Right hindlimb (tissue), 1 donor: Measurements from ENCODE around the gene COL11A2.

Experiments
- DNase-seq: peaks from one replicate; pipeline ENCODE4 v3.0.0-alpha.2; 2018

Gene COL11A2

DNA sequence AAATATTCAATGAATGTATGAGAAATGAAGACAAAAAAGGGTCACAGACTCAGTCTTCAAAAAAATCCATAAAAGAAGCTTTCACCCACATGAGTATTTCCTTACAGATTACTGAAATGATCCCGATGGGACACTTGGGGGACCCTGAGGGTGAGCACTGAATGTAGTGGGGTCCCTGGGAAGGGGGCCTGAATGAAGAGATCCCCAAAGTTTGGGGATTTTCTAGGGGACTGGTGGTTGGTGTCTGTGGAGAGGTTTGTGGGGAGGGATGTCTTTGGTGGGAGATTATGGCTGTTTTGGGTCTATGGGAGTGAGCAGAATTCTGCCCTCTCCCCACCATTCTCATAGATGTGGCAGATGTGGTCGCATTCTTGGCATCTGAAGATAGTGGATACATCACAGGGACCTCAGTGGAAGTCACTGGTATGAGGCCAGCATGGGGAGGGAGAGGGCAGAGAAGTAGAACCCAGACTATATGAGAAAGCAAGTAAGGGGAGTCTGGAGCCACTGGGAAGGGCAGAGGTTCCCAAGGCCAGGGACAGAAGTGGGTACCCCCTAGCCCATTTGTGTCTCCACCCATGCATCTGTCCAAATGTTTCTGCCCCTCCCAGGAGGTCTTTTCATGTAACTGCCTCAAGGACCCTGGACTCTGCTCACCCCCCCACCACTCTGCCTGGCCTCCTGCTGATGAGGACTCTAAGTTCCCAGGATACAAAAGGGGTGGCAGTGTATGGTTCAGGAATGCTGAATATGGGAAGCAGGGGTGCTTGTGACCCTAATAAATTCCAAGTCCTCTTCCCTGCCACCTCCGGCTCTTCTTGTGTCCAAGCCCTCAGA is 14.0 kb upstream of the COL11A2 start:
- no peak for DNase-seq

DNA sequence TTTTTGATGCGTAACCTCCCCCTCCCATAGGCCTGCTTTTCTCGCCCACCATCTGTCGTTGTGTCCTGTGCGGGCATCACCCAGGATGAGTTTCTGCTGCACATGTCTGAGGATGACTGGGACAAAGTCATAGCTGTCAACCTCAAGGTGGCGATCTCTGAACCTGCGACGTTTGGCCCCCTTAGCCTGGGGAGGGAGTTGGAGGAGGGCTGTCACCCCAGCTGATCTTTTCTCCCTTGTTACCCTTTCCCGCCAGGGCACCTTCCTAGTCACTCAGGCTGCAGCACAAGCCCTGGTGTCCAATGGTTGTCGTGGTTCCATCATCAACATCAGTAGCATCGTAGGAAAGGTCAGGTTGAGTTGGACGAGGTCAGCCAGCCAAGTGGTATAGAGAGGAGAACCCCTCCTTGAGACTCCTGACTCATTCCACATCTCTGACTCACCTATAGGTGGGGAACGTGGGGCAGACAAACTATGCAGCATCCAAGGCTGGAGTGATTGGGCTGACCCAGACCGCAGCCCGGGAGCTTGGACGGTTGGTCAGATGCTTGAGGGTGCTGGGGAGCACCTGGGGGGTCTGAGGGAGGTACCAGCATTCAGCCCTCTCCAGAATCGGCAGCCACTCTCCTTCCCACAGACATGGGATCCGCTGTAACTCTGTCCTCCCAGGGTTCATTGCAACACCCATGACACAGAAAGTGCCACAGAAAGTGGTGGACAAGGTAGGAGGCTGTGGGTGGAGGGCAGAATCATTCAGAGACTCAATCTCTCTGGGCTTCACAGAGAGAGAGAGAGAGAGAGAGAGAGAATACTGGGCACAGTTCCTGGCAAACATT is 13.1 kb upstream of the COL11A2 start:
- DNase-seq, result peak; percentile 24

DNA sequence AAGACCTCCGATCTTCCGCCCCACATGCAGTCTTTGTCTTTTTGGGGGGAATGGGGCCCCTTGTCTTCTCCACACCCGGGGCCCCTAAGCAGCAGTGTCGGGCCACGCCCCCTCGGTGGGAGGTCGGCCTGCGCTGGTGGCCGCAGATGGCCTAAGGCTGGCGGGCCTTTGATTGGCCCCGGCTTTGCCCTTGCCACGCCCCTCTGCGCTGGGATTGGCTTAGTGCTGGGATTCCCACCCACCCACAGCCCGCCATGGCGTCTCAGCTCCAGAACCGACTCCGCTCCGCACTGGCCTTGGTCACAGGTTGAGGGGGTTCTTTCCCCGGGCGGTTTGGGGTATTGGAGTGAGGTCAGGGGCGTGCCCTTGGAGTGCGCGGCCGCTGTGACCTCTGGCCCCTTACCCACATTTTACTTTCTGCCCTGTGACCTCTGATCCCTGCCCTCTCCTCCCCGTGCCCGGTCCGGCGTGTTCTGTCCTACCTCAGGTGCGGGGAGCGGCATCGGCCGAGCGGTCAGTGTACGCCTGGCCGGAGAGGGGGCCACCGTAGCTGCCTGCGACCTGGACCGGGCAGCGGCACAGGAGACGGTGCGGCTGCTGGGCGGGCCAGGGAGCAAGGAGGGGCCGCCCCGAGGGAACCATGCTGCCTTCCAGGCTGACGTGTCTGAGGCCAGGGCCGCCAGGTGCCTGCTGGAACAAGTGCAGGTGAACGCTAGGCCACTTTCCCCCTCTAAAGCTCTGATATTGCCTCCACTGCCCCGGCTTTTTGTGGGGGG is 12.3 kb upstream of the COL11A2 start, which contains the start of gene HSD17B8:
TSS of gene HSD17B8 (plus strand) at position 241 of the 776 bp plus-strand sequence. CDS start at position 255, 14 bp downstream.
- DNase-seq, result peak; percentile 95

DNA sequence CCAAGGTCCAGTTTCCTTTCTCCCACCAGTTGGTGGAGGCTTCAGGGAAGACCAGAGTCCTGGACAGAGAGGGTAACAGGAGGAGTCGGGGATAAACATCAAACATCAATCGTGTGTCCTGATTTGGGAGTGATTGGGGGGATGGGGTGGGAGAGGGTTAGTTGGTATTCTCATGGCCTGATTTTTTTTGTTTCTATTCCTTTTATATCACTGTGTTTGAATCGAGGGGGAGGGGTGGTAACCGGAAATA is 11.8 kb upstream of the COL11A2 start:
- DNase-seq, result no peak

DNA sequence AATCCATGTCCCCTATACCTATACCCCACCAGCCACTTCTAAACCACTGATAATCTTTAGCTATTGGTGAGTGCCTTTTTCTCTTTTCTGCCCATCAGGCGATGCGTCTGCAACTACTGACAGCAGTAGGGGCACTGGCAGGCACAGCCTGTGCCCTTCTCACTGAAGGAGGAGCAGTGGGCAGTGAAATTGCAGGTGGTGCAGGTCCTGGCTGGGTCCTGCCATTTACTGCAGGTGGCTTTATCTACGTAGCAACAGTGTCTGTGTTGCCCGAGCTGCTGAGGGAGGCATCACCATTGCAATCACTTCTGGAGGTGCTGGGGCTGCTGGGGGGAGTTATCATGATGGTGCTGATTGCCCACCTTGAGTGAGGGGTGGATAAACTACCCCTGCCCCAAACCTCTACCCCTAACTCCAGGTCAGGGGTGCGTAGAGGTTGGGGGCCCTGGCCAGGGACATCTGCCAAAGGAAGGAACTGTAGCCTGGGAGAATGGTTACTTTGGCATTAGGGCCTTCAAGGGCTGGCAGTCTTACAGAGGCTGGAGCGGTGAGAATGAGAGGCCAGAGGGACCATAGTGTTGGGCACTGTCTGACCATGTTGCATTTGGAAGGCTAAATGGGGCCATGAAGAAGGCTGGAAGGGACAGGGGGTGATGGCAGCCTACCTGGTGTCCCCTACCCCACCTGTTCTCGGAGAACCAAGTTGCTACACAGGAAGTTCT is 11.3 kb upstream of the COL11A2 start:
- DNase-seq, result peak; percentile 14

DNA sequence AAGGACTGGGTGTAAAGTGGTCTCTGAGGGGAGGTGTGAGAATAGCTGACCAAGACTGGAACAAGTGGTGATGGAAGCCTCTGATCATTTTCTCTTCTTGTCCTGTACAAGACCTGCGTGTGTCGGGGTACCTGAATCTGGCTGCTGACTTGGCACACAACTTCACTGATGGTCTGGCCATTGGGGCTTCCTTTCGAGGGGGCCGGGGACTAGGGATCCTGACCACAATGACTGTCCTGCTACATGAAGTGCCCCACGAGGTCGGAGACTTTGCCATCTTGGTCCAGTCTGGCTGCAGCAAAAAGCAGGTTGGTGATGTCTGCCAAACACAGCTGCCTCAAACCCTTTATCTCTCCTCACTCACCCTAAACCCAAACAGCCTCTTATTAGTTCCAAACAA is 10.5 kb upstream of the COL11A2 start:
- DNase-seq, result peak; percentile 15

DNA sequence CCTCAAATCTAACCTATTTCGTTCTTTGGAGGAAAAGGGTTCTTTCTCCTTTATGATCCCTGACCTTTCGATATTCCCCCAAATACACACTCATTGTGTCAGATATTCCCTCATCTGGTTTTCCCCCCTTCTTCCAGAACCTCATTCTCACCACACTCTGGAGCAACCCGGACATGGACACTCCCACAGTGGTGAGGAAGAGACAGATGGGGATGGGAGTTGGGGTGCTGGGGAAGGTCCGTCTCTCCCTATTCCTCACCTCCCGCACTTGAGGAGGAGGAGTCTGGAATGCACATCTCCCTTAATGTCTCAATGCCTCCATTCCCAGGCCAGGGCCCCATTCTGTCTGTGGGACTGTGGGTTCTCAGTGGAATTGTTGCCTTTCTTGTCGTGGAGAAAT is 9.7 kb upstream of the COL11A2 start:
- DNase-seq, result peak; percentile 16

DNA sequence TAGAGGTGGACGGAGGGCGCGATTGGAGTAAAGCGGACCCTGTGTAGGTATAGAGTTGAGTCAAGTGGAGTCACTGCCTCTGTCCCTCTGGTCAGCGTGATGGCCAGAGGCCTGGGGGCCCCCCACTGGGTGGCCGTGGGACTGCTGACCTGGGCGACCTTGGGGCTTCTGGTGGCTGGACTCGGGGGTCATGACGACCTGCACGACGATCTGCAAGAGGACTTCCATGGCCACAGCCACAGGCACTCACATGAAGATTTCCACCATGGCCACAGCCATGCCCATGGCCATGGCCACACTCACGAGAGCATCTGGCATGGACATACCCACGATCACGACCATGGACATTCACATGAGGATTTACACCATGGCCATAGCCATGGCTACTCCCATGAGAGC is 8.9 kb upstream of the COL11A2 start:
- no peak for DNase-seq

DNA sequence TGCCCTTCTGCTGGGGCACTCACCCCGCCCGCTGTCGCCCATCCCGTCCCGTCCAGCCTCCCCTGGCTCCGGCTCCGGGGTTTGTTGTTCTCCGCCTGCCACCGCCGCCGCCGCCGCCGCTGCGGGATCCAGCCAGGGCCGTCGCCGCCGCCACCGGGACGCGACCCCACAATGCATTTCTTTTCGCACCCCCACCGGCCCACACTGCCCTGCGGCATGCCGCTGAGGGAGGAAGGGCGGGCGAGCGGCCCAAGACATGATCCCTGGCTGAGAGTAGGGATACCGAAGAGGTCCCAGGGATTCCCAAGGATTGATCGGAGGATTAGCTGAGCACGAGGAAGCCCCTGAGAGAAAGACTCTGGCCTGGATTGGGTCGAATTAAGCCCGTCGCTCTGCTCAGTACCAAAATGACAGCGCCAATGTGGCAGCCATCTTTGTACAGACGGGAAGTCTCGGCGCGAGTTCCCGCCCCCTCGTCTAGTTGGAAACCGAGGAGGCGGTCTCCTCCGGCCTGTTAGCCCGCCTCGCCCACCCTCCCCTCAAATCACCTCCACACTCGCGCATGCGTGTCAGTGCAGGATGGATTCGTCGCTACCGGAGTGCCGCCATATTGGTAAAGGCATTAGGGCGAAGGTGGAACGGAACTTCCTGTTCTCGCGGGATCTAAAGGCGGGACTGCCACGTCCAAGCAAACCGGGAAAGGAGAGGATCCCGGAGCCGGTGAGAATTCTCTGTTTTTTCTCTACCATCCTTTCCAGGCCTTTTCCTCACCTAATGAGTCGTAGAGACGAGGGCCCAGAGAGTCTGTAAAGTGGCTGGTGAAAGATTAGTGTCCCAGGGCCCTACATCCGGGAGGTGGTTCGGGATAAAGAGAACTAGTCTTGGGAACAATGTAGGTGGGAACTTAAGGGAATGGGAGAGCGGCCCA is 8.2 kb upstream of the COL11A2 start, which contains the start of the genes RXRB and SLC39A7:
TSS of gene RXRB (minus strand) at position 447 of the 928 bp plus-strand sequence. CDS start at position 258, 189 bp downstream.
TSS of gene SLC39A7 (plus strand) at position 649 of the 928 bp plus-strand sequence. CDS start 379 bp downstream, outside the sequence.
- peak; percentile 100 for DNase-seq

DNA sequence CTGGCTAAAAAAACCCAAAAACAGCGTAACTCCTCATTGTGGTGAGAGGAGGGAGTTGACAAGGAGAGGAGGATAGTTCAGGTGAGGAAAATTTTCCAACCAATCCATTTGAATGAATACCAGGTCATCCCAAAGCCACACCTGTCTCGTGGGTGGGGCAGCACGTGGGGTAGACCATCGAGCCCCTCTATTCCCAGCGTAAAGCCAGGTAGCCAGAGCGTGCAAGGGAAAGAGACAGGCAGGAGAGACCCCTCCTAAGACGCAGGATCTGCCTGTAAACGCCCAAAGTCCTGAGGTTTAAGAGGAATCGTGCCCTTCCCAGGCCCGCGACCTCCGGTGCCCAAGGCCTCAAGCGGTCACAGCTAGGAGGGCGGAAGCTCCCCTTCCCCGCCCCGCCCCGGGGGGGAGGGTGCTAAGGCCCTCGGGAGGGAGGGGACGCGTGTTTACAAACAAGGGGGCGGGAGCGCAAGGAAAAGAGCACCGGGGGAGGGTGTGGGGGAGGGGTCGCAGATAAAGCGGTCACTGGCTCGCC is 7.5 kb upstream of the COL11A2 start:
- no peak for DNase-seq

DNA sequence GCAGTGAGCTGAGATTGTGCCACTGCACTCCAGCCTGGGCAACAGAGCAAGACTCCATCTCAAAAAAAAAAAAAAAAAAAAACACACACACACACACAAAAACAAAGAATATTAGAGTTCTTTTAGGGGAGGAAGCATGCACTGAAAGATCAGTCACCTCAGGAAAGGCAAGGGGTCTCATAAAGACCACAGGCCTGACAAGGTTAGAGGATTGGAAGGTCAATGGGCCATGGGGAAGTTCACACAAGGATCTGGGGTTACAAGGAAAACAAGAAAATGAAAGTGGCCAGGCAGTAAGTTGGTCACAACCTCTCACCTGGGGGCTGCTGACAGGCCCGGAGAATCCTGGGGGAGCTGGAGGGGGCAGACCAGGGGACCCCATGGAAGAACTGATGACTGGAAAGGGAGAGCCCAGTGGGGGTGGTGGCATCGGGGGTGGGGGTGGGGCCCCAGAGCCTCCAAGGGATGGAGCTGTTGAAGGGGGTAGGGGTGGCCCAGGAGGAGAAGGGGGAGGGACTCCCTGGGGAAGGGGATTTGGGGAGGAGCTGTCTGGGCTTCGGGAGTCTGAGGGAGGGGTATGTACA is 6.7 kb upstream of the COL11A2 start:
- DNase-seq, result peak; percentile 19

DNA sequence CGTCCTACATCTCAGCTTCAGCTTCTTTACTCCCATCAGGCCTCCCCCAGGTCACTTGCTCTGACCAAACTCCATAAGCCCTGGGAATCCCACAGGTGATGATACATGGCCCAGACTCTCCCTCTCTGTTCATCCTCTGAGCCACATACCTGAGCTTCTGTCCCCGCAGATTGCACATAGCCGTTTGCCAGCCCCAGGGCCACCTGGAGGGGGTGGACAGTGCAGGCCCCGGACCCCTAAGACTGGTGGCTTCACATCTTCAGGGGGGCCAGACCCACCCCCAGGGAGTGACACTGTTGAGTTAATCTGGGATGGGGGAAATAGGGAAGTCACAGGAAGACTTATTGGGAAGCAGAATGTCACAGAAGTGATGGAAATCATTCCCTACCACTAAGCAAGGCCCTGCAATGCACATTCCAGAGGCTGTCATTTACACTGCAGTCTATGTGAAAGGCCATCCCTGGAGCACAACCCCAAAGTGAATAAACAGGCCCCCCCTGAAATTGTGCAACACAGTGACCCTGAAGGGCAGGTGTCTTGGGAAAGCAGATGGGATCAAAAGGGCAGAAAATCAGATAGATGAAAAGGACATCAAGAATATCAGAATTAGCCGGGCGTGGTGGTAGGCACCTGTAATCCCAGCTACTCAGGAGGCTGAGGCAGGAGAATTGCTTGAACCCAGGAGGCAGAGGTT is 6.0 kb upstream of the COL11A2 start:
- peak; percentile 12 for DNase-seq

DNA sequence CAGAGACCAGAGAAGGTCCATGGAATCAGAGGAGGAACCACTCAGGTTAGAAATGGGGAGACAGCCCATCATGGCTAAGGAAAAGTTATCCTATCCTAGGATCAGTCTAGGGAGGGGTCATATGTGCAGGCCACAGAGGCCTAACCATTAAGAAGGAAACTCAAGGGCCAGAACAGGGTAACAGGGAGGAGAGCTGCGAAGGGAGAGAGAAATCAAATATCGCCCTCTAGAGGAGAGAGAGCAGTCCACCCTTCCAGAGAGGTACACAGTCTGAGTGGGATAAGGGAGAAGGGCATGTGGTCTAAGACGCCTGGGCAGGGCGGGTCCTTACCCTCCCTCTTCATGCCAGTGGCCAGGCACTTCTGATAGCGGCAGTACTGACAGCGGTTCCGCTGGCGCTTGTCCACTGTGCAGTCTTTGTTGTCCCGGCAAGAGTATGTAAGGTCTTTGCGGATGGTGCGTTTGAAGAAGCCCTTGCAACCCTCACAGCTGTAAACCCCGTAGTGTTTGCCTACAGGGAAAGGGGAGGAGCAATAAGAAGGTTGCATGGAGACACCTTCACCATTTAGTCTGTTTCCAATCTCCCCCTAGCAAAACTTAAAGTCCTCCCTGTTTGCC is 5.3 kb upstream of the COL11A2 start:
- DNase-seq, result peak; percentile 40

DNA sequence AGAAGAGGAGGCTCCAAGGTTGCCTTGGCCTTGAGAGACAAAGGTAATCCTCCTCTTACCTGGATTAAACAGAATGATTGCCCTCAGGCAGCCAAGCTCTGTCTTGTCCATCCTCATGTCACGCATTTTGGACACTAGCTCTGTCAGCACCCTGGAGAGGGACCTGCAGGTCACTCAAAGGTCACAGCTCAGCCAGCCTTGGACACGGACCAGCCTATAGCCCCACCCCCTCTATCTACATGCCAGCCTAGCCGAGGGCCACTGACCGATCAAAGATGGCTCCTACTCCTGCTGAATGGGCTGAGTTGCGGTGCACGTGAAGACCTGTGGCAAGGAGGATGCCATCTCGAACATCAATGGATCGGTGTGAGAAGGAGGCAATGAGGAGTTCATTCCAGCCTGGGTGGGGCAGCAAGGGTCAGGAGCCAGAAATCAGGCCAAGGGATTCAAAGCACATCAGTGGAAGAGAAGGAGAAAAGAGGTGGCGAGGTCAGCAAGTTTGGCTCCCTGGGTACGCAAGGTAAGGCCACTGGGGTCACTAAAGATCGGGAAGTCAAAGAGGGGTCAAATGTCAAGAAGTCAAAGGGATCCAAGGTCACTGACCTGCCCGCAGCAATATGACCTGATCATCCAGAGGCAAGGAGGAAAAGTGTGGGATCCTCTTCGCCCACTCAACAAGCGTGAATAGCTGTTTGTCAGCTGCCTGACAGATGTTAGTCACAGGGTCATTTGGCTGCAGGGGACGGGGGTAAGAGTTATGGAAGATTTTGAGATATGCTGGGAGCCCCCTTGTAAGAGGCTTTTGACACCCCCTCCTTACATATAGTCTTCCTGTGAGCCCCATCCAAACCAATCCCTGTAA is 3.3 kb upstream of the COL11A2 start:
- DNase-seq, result peak; percentile 20

DNA sequence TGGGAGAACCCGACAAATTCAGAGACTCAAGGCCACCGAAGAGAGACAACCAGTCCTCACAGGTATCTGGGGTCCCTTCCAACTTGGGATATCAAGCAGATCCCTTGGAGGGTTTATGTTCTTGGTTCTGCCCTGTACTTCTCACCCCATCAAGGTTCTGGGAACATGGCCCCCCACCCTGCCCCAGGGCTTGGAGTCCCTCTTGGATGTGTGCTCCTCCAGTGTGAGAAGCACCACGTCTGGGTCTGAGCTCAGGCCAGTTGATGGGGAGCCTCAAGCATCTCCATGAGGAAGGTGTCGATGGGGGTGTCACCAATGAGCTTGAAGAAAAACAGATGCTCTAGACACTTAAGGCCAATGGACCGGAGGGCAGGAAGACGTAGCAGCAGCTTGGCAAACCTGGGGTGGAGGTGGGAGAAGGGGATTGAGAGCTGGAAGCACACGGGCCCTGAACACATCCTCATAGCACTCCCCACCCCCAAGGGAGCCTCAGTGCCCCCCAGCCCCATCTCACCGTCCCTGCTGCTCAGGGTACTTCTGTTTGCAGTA is 2.2 kb upstream of the COL11A2 start:
- DNase-seq, result no peak

DNA sequence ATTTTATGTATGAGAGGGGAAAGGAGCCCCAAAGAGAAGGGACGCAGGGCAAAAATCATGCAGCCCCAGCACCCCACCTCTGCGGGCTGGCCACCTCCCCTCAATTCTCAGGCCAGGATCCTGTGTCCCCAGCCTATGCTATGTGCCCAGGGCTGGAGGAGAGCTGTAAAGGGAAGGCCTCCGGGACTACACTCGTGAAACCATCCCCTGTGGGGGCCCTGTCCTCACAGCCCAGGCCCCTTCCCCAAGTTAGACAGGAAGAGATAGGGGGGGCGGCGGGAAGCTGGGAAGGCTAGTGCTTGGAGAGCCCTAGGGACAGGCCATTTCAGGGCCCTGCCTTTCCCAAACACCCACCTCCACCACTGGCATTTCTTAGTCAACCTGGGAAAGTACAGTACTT is 1.4 kb upstream of the COL11A2 start:
- no peak for DNase-seq

DNA sequence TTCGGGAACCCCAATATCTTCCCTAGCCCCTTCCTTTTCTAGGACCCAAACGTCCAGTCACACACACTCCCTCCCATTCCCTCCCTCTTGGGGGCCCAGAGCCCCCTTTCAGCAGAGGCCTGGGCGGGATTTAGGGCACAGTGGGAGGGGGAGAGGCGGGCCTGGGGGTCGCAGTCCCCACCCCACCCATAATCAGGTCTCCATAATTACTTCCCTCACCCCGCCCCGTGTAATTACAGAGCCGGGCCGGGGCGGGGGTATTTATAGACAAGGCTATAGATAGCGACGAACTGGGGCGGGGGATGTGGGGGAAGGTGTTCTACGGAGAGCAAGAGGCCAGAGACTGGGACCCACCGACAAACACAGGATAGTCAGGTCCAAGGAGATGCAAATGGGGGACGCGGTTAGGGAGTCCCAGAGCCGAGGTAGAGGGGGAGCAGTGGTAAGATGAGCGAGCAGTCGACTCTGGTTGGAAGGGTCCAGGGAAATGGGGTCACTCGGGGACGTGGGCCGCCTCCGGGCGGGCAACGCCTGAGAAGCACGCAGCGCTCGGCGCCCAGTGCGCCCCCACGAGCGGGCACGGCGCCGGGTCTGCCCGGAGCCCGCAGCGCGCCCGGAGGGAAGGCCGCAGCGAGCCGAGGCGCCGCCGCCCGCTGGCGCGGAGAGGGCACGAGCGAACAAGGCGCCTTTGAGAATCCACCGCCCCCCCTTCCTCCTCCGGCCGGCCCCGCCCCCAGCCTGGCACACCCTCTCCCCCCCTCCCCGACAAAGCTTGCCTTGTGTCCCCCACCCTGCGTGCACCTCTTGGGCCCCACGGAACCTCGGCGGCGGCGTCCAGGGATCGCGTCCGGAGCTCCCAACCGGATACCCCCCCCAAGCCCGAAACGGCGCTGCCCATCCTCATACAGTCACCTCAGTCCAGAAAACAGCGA is 670 bp upstream of the COL11A2 start:
- peak; percentile 72 for DNase-seq
